HCEC 1CT (cell line): ENCODE data around the gene TBX2.
"Not testable (repeated sequence)": the region's sequence is repeated elsewhere in the genome, so short reads cannot be mapped to it uniquely, and the experiment has no call there.

Experiments
- DNase-seq: peaks from one replicate; pipeline ENCODE4 v3.0.0-alpha.2; 2017

TBX2 gene

GRCh38 chr17:61399131-61400065, at the start of gene TBX2:
Gene TBX2, plus strand, starts transcription at chr17:61399843. Its CDS starts 334 bp downstream, at chr17:61400177.
- DNase-seq = peak; percentile 93

DNA sequence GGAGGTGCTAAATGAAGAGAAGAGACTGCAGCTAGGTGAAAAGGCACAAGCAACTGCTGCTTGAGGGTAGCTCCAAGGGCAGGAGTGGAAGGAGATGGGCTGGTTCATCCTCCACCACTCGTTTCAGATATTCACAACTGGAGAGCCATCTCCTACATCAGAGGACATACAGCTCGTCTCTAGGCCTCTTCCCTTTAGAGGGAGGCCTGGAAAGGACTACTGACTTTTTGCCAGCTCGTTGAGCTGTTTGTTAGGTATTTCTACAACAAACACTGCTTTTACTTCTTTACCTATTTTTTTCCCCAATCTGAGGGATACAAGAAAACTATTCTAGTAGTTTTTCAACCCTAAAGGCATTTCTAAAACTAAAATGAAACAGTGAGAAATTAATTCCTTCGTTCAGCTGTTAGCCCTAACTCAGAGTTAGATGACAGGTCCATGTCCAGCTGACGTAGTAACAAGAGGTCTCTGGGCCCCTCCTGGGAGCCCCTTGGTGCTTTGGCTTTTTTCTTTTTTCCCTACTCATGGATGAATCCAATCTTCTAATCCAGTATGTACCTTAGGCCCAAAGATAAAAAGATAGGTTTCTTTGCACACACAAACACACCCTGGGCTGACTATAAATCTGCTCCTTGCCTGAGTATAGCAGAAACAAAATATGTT, 47.8 kb upstream of the TBX2 start:
- DNase-seq = no peak

GRCh38 chr17:61352408-61352770, 47.3 kb upstream of the TBX2 start:
- DNase-seq = no peak

DNA sequence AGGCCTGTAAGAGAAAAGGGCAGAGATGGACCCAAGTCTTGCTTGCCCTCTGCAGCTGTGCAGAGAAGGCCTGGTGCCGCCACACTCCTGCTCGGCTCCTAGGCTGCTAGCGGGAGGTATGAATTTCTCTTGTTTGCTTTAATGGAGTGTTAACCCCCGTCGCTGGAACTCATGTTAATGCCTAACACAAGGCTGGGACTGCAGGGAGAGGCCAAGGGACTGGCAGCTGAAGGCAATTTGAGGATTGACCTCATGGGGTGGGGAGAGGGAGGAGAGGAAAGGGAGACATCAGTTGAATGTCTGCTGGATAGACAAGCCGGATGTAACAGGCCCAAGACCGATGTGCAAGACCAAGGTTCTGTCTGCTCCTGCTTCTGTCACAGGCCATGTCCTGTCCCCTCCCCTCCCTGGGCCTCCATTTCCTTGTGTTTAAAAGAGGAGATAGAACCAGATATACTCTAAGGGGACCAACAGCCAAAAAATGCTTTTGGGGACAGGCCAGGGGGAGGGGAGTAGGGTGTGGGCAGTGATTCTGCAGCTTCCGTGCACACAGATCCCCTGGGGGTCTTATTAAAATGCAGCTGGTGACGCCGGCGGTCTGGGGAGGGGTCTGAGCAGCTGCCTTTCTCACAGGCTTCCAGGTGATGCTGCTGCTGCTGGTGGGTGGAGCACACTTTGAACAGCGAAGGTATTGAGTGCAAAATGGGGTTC, 46.7 kb upstream of the TBX2 start:
- no peak for DNase-seq

DNA sequence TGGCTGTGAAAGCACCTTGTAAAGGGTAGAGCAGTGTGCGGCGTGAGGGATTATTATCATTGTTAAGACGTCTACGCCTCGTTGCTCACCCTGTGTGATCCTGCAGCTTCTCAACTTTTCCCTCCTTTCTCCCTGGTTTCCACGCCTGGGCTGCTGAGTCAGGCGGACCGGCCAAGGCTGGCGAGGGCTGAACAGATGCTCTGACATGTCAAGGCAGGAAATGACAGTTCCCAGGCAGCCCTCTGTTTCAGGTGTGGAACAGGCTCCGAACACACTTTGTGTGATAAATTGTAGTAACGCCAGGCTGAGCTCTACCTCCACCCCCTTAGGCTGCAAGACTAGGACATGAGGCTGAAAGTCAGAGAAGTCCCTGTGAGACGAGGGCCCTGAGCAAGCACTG, 46.0 kb upstream of the TBX2 start:
- DNase-seq = no peak

DNA sequence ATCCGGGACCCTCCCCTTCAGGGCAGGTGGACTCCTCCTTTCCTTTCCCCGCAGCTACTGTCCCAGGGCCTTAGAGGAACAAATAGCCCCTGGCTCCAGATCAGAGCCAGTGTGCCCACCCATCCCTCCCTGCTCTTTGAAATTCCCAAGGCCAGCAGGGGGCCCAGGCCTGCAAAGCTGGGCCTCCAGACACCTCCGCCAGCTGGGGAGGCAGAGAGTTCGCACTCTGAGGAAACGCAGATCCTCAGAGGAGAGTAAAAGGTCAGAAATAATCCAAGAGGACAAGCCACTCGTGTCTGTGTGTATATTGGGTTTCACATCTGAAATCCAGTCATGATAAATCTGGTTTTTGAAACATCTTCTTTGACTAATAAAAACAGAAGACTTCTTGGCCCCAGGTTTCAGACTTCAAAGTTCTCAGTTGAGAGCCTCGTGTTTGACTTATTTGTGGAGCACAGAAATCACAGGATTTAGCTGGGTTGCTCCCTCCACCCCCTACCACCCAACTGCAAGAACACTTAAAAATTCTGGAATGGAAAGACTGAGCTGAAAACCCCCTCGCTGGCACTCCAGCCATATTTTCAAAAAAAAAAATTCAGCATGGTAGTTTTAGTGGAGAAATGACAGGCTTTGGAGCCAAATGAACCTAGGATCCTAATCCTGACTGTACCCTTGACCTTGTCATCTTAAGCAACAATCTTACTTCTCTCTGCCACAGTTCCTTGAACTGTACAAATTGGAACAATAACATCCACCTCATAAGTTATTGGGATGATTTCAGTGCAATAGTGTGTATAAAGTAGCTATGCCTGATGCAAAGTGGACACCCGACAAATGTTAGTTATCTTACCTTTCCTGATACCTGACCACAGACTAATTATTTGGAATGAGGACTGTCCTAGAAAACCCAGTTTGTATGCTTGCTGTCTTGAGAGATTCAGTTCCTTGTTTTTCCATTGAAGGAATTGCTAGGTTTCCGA, 44.5 kb upstream of the TBX2 start:
- DNase-seq = no peak

GRCh38 chr17:61357061-61357460, 42.6 kb upstream of the TBX2 start:
- DNase-seq = not testable (repeated sequence)

- DNase-seq = not testable (repeated sequence)
Measured at GRCh38 chr17:61359513-61359912, 40.1 kb upstream of the TBX2 start.

GRCh38 chr17:61360318-61360943, 39.2 kb upstream of the TBX2 start:
- DNase-seq = no peak

- peak; percentile 85 for DNase-seq
Measured at GRCh38 chr17:61361084-61361483, 38.6 kb upstream of the TBX2 start.

GRCh38 chr17:61362396-61362795, 37.2 kb upstream of the TBX2 start:
- no peak for DNase-seq

DNA sequence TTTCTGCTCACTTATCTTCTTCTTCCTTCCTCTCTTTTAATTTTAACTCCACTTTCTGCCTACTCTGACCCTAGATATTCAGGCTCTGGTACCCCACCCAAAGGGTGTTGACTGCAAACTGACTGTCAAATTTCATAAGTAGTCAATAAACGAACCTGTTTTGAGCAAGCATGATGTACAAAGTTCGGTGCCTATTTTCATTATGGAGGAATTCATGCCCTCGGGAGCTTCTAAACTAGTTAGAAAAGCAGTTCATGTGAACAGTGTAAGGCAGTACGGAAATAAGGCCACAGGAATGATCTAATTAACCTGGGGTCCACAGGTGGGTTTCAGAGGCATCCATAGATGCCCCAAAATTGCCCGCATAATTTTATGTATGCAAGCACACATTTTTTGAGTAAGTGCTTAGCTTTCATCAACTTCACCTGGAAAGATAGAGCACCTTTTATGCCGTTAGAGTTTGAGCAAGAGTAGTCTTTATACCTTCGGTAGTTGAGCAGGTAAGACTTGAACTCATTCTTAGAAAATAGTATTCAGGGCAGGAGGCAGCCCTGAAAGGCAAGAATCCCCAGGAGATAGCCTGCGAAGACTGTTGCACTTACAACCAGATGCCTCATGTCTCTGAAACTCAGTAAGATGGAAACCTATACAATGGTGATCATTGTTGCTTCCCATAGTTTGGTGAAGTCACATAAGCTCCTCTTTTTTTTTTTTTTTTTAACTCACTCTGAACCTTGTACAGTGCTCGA, 36.6 kb upstream of the TBX2 start:
- no peak for DNase-seq

DNA sequence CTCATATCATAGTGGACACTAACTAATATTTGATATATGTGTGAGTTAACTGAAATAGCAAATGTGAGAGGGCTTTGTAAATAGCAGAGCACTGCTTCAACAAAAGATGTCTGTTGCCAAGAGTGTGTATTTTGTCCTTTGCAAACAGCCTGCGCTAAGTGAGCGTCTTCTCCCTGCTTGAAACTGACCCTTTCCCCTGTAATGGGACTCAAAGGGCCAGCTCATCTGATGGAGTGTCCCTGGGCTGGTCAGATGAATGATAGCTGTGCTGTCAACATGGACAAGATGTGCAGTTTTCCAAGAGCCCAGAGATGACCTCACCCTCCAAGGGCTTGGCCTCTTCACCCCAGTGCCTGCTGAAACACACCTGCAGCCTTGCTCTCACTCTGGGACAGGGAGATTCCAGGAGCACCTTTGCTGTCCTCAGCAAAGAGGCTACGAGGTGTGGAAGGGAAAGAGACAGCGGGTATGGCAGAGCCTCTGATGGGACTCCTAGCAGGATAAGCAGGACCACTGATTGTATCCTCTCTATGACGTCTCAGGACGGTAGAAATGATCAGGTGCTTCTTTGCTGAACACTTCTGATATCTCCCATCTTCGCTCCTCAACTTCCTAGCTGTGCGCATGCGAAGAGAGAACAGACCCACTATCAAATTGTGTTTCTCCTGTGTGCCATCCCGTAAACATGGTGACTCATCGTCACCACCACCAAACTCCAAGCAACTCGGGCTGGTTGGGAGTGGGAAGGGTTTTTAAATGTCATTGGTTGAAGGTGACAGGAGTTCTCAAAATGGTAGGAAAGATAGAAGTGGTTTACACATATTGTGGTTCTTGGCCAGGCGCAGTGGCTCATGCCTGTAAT, 35.8 kb upstream of the TBX2 start:
- no peak for DNase-seq

DNA sequence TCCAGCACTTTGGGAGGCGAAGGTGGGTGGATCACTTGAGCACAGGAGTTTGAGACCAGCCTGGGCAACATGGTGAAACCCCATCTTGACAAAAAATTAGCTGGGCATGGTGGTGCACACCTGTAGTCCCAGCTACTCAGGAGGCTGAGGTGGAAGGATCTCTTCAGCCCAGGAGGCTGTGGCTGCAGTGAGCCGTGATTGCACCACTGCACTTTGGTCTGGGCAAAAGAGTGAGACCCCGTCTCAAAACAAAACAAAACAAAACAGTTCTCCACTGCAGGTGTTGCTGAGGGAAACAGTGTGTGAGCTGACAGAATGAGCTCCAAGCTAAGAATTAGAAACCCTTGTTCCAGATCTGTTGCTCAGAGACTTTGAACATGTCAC, 35.2 kb upstream of the TBX2 start:
- DNase-seq = no peak

DNA sequence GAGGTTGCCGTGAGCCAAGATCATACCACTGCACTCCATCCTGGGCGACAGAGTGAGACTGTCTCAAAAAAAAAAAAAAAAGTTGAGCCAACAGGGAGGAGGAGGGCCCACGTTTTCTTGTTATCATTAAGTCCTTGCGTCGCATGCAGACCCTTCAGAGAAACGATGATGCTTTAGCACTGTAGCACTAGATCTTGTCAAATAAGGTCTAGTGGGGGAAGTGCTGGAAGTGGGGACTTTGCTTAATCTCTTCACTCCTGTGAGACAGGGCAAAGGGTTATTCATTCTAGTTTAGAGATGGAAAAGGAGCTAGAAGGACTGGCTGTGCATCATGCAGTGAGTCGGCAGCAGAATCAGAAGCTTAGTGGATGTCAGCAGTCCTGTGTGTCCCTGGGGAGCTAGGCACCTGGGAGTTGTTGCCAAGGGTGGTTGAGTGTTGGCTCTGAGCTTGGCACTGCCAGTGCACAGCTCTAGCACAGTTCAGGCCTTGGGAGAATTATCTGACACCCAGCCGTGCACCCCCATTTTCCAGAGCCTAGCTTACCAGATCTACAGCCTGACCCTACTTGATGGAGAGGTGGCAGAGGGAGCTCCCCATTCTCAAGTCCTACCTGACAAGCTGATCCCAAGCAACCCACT, 33.4 kb upstream of the TBX2 start:
- no peak for DNase-seq

- no peak for DNase-seq
Measured at GRCh38 chr17:61366715-61367413, 32.8 kb upstream of the TBX2 start.

- no peak for DNase-seq
Measured at GRCh38 chr17:61368049-61368831, 31.4 kb upstream of the TBX2 start.

- no peak for DNase-seq
Measured at GRCh38 chr17:61368832-61369450, 30.7 kb upstream of the TBX2 start.
